ENCODE data around the gene CALML6. TPM values are rescaled to one million over a fixed set of nuclear protein-coding genes. Genes with fewer than 3 reads are reported as not detected.

The CALML6 gene
- total RNA-seq, 1 donor from 2014 or later = 1.3 TPM

DNA sequence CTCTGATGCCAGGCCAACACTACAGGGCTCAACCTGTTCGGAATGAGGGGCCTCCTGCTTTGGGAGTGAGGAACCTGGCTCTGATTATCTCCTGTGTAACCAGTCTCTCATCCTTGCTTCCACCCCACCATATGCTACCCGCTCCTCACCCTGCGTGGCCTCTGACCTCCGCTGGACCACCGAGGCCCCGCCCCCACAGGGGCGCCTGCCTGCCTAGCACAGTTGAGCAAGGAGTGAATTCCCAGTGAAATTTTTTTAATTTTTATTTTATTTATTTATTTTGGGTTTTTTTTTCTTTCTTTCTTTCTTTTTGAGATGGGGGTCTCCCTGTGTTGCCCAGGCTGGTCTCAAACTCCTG, 22.3 kb upstream of the CALML6 start:
- no peaks in the 10 kb centered on the region for H3K9me3 Mint-ChIP-seq
- no peak for ATAC-seq (ENCODE audit: low read depth)
- peaks cover 56% of the 10 kb centered on the region for H3K4me1 Mint-ChIP-seq
- peak overlapping the region; percentile 95 for H3K27ac Mint-ChIP-seq
- H3K36me3 Mint-ChIP-seq (ENCODE audit: low read depth) = peaks cover 11% of the 10 kb centered on the region
- intact Hi-C loops (cut with micrococcal nuclease) = loop anchor here (10.0 kb wide), 1 partner anchor 588 kb away; the partner anchor contains the start of genes ACAP3 and PUSL1
- peak overlapping the region; percentile 86 for H3K4me3 Mint-ChIP-seq
- ChIA-PET POLR2A (interaction anchor here (1.0 to 2.1 kb wide), 3 partner anchors 10 to 28 kb away, joined by 4 to 17 read pairs (median 9); no protein-coding TSS in a partner anchor), CTCF (no interaction called here)
- TF ChIP-seq, protein P1, sequence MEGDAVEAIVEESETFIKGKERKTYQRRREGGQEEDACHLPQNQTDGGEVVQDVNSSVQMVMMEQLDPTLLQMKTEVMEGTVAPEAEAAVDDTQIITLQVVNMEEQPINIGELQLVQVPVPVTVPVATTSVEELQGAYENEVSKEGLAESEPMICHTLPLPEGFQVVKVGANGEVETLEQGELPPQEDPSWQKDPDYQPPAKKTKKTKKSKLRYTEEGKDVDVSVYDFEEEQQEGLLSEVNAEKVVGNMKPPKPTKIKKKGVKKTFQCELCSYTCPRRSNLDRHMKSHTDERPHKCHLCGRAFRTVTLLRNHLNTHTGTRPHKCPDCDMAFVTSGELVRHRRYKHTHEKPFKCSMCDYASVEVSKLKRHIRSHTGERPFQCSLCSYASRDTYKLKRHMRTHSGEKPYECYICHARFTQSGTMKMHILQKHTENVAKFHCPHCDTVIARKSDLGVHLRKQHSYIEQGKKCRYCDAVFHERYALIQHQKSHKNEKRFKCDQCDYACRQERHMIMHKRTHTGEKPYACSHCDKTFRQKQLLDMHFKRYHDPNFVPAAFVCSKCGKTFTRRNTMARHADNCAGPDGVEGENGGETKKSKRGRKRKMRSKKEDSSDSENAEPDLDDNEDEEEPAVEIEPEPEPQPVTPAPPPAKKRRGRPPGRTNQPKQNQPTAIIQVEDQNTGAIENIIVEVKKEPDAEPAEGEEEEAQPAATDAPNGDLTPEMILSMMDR (IDR thresholded peaks at IDR 0.05) = no peak
- no peak for DNase-seq
- H3K27me3 Mint-ChIP-seq = no peaks in the 10 kb centered on the region

DNA sequence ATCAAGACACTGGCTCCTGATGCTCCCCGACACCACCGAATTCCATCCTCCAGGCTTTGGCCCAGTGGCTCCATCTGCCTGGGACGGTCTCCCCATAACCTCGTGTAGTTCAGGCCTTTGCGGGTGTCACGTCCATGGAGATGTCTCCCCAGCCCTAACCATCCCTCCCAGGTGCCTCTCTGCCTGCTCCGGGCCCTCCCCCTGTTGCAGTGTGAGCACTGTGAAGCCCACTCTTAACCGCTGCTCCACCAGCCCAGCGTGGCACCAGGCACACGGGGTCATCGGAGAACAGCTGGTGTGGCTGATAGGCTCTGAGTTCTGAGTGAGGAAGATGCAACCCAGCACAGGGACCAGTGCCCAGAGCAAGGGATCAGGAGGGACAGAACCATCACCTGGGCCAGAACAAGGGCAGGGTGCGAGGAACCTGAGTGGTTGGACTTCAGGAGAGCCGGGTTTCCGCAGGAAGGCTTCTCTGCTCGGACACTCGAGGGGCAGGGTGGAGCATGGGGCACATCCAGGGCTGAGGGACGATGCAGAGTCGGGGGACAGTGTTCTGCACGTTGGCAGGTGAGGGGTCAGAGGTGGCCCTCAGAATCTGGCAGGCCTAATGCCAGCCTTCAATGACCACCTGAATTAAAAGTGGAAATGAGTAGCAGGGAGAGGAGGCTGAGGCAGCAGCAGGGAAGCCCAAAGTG, 21.6 kb upstream of the CALML6 start:
- peak overlapping the region; percentile 41 for H3K4me3 Mint-ChIP-seq
- DNase-seq (no peak), ATAC-seq (ENCODE audit: low read depth) (no peak)
- H3K36me3 Mint-ChIP-seq (ENCODE audit: low read depth) = peaks cover 6% of the 10 kb centered on the region
- no peaks in the 10 kb centered on the region for H3K27me3 Mint-ChIP-seq
- POLR2A ChIA-PET = no interaction called here
- CTCF ChIA-PET = interaction anchor here (2.9 kb wide), 1 partner anchor 12 kb away, joined by 13 read pairs; no protein-coding TSS in a partner anchor
- TF ChIP-seq, protein P1 (IDR thresholded peaks at IDR 0.05) = no peak
- peaks cover 50% of the 10 kb centered on the region for H3K4me1 Mint-ChIP-seq
- intact Hi-C loops (cut with micrococcal nuclease) = loop anchor here (10.0 kb wide), 1 partner anchor 589 kb away; the partner anchor contains the start of genes ACAP3 and PUSL1
- no peaks in the 10 kb centered on the region for H3K9me3 Mint-ChIP-seq
- peak overlapping the region; percentile 21 for H3K27ac Mint-ChIP-seq

DNA sequence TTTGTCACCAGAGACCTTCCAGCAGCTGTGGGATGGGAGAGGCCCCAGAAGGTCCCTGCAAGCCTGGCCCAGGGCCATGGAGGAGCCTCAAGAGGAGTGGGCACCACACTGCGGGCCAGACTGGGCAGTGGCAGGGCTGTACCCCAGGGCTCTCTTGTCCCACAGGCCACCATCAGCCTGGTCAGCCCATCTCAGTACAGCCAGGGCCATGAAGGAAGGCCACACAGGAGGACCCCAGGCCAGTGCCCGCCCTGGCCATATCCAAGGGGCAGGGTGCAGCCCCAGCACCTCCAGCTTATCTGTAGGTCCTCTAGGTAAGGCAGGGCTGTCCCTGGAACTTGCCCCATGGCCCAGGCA, 21.1 kb upstream of the CALML6 start:
- no peak overlapping the region for H3K4me3 Mint-ChIP-seq
- TF ChIP-seq, protein P1 (IDR thresholded peaks at IDR 0.05) = no peak
- no peak overlapping the region for H3K27ac Mint-ChIP-seq
- H3K4me1 Mint-ChIP-seq = peaks cover 45% of the 10 kb centered on the region
- ATAC-seq (ENCODE audit: low read depth) (no peak), DNase-seq (no peak)
- intact Hi-C loops (cut with micrococcal nuclease) = loop anchor here (10.0 kb wide), 1 partner anchor 589 kb away; the partner anchor contains the start of genes ACAP3 and PUSL1
- CTCF ChIA-PET = interaction anchor here (2.9 kb wide), 1 partner anchor 12 kb away, joined by 13 read pairs; no protein-coding TSS in a partner anchor
- POLR2A ChIA-PET = no interaction called here
- H3K9me3 Mint-ChIP-seq = no peaks in the 10 kb centered on the region
- no peaks in the 10 kb centered on the region for H3K27me3 Mint-ChIP-seq
- peaks cover 4% of the 10 kb centered on the region for H3K36me3 Mint-ChIP-seq (ENCODE audit: low read depth)

DNA sequence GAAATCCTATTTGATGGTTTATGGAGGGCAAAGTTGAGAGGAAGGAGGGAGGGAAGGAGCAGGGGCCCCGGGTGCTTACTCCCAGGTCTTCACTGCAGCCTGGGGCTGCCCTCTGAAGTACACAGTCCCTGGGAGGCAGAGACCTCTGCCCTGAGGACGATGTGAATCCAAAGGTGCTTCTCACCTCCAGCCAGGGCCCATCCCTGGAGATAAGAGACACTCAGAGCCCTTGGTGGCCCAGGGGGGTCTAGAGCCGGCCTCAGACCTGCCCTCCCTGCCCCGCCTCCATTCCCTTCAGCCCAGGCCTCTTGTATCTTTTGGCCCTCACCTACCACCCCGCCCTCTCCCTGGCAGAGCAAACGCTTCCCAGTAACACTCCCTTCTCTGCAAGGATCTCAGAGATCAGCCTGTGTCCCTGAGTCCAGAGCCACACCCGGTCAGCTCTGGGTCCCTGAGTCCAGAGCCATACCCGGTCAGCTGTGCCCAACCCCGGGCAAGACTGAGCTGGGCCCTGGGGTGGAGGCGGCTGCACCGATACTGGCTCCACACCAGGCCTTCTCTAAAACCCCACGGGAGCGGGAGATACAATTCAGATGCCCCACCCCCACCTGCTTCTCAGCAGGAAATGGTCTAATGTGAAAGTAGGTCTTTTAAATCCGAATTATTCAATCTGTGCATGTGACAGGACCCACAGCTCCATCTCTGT, 20.6 kb upstream of the CALML6 start:
- DNase-seq (no peak), ATAC-seq (ENCODE audit: low read depth) (no peak)
- CTCF ChIA-PET = interaction anchor here (2.9 kb wide), 1 partner anchor 11 kb away, joined by 13 read pairs; no protein-coding TSS in a partner anchor
- H3K9me3 Mint-ChIP-seq = no peaks in the 10 kb centered on the region
- TF ChIP-seq, protein P1 (IDR thresholded peaks at IDR 0.05) = no peak
- no peaks in the 10 kb centered on the region for H3K27me3 Mint-ChIP-seq
- intact Hi-C loops (cut with micrococcal nuclease) = loop anchor here (10.0 kb wide), 1 partner anchor 590 kb away; the partner anchor contains the start of genes ACAP3 and PUSL1
- H3K36me3 Mint-ChIP-seq (ENCODE audit: low read depth) = peaks cover 3% of the 10 kb centered on the region
- POLR2A ChIA-PET = interaction anchor here (0.7 to 1.8 kb wide), 3 partner anchors 114 to 303 kb away, joined by 3 to 4 read pairs (median 3); no protein-coding TSS in a partner anchor
- peaks cover 44% of the 10 kb centered on the region for H3K4me1 Mint-ChIP-seq
- H3K4me3 Mint-ChIP-seq = no peak overlapping the region
- no peak overlapping the region for H3K27ac Mint-ChIP-seq

DNA sequence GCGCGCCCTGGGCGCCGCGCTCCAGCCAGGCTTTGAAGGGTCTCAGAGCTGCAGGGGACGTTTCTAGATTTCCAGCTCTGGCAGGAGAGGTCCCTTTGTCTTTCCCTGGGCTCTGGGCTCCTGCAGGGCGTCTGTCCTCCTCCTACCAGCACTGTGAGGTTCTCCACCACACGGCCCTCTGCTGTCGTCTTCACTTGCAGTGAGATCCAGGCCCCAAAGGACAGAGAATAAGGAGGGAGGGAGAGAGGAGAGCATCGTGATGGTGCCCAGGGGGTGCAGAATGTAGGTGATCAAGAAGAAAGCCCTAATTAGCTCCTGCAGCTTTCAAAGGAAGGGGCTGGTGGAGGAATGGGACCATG, 20.0 kb upstream of the CALML6 start:
- no peaks in the 10 kb centered on the region for H3K27me3 Mint-ChIP-seq
- ChIA-PET CTCF (interaction anchor here (2.9 kb wide), 1 partner anchor 11 kb away, joined by 13 read pairs; no protein-coding TSS in a partner anchor), POLR2A (interaction anchor here (0.7 to 1.8 kb wide), 3 partner anchors 115 to 304 kb away, joined by 3 to 4 read pairs (median 3); no protein-coding TSS in a partner anchor)
- ATAC-seq (ENCODE audit: low read depth) (no peak), DNase-seq (no peak)
- TF ChIP-seq, protein P1 (IDR thresholded peaks at IDR 0.05) = no peak
- H3K4me3 Mint-ChIP-seq = no peak overlapping the region
- H3K9me3 Mint-ChIP-seq = no peaks in the 10 kb centered on the region
- H3K27ac Mint-ChIP-seq = no peak overlapping the region
- peaks cover 48% of the 10 kb centered on the region for H3K4me1 Mint-ChIP-seq
- H3K36me3 Mint-ChIP-seq (ENCODE audit: low read depth) = peaks cover 3% of the 10 kb centered on the region
- intact Hi-C loops (cut with micrococcal nuclease) = loop anchor here (10.0 kb wide), 1 partner anchor 590 kb away; the partner anchor contains the start of genes ACAP3 and PUSL1
